Osteoblast (primary cell): ENCODE results near the gene FAM185A. TPM values are rescaled to one million over a fixed set of nuclear protein-coding genes. Genes with fewer than 3 reads are reported as not detected.

Experiments used
- DNase-seq: peaks from one replicate; pipeline ENCODE4 v3.0.0; 2011; ENCODE audit warnings: low spot score, mixed read lengths; ENCODE audit not compliant: insufficient read length; ENCODE audit errors: missing footprints
- H2AFZ ChIP-seq: 2 replicates; pipeline ENCODE4 v1.6.0; 2011; ENCODE audit warnings: mild to moderate bottlenecking, low read length
- H3K27ac ChIP-seq: 2 replicates; pipeline ENCODE4 v1.5.1; 2011; ENCODE audit warnings: mild to moderate bottlenecking, low read depth, low read length, moderate library complexity
- H3K27me3 ChIP-seq: 2 replicates; pipeline ENCODE4 v1.6.0; 2012; ENCODE audit warnings: mild to moderate bottlenecking, control low read depth, inconsistent platforms, low read length, moderate library complexity; ENCODE audit not compliant: insufficient read depth
- H3K36me3 ChIP-seq: 2 replicates; pipeline ENCODE4 v1.5.1; 2011; ENCODE audit warnings: mild to moderate bottlenecking, low read length, control low read depth, moderate library complexity; ENCODE audit not compliant: insufficient read depth
- H3K4me1 ChIP-seq: 2 replicates; pipeline ENCODE4 v1.5.1; 2011; ENCODE audit warnings: mild to moderate bottlenecking, low read length, control low read depth, moderate library complexity; ENCODE audit not compliant: insufficient read depth
- H3K4me2 ChIP-seq: 2 replicates; pipeline ENCODE4 v1.6.0; 2011; ENCODE audit warnings: mild to moderate bottlenecking, low read length; ENCODE audit not compliant: insufficient read depth
- H3K4me3 ChIP-seq: fragments of 200-600 bp; sonication (generic); 3 replicates; pipeline ENCODE4 v1.5.1; 2012; ENCODE audit warnings: mild to moderate bottlenecking, low read length, inconsistent platforms; ENCODE audit not compliant: insufficient read depth
- H3K79me2 ChIP-seq: 2 replicates; pipeline ENCODE4 v1.6.0; 2012; ENCODE audit warnings: mild to moderate bottlenecking, low read length, control low read depth, inconsistent platforms; ENCODE audit not compliant: insufficient read depth
- H3K9me3 ChIP-seq: 2 replicates; pipeline ENCODE4 v1.5.1; 2011; ENCODE audit warnings: low read depth, low read length, control low read depth
- H4K20me1 ChIP-seq: 2 replicates; pipeline ENCODE4 v1.6.0; 2012; ENCODE audit warnings: mild to moderate bottlenecking, low read length, control low read depth; ENCODE audit not compliant: insufficient read depth
- CTCF ChIP-seq: IDR thresholded peaks from 2 replicates; pipeline ENCODE4 v1.5.1; 2011; ENCODE audit warnings: mild to moderate bottlenecking, low read depth, low read length, moderate library complexity; ENCODE audit errors: extremely low read depth
- total RNA-seq: library from RNA; depleted of rRNA; stranded (reverse); fragments of >200 nt; gene quantifications from 2 replicates; pipeline ENCODE4 v1.2.3, GENCODE V29; 2012

FAM185A gene
- total RNA-seq, 1 donor: 7.6 TPM

- Histone ChIP-seq H4K20me1 (no peaks in the 10 kb centered on the region), H3K79me2 (no peaks in the 10 kb centered on the region), H3K9me3 (no peaks in the 10 kb centered on the region), H2AFZ (no peak overlapping the region), H3K4me1 (peaks cover 6% of the 10 kb centered on the region), H3K4me3 (no peak overlapping the region), H3K36me3 (no peaks in the 10 kb centered on the region), H3K27ac (no peak overlapping the region), H3K4me2 (no peak overlapping the region), H3K27me3 (no peaks in the 10 kb centered on the region)
- TF ChIP-seq CTCF: no peak
- no peak for DNase-seq
These were observed 69.1 kb downstream of the FAM185A start for GRCh38 chr7:102817616-102818573.

GRCh38 chr7:102819151-102819550, 70.4 kb downstream of the FAM185A start:
- Histone ChIP-seq H3K4me1 (peaks cover 2% of the 10 kb centered on the region), H3K4me3 (no peak overlapping the region), H3K9me3 (no peaks in the 10 kb centered on the region), H3K79me2 (no peaks in the 10 kb centered on the region), H2AFZ (no peak overlapping the region), H3K4me2 (no peak overlapping the region), H3K27me3 (no peaks in the 10 kb centered on the region), H4K20me1 (no peaks in the 10 kb centered on the region), H3K36me3 (no peaks in the 10 kb centered on the region), H3K27ac (no peak overlapping the region)
- no peak for TF ChIP-seq CTCF
- no peak for DNase-seq

GRCh38 chr7:102821994-102822747, 73.4 kb downstream of the FAM185A start:
- H3K27me3 ChIP-seq: no peaks in the 10 kb centered on the region
- TF ChIP-seq CTCF: no peak
- no peak for DNase-seq

More at GRCh38 chr7:102821994-102822747, 73.4 kb downstream of the FAM185A start:
- H3K4me1 ChIP-seq: no peaks in the 10 kb centered on the region
- H3K36me3 ChIP-seq: no peaks in the 10 kb centered on the region
- H3K4me3 ChIP-seq: no peak overlapping the region
- no peaks in the 10 kb centered on the region for H3K79me2 ChIP-seq
- no peak overlapping the region for H2AFZ ChIP-seq
- H3K9me3 ChIP-seq: no peaks in the 10 kb centered on the region
- H3K27ac ChIP-seq: no peak overlapping the region
- H3K4me2 ChIP-seq: no peak overlapping the region
- no peaks in the 10 kb centered on the region for H4K20me1 ChIP-seq
